Duodenal mucosa (tissue), 2 donors: Measurements from ENCODE around the gene FBXO42.

Experiments used
- H3K27ac ChIP-seq: one replicate; pipeline ENCODE4 v1.7.0; 2013; ENCODE audit warnings: low read depth, low read length
- H3K27me3 ChIP-seq, 2 donors: one replicate each; pipeline ENCODE4 v1.7.0; 2013; ENCODE audit warnings: low read length in 2 of 2, control low read depth in 1 of 2; ENCODE audit not compliant: insufficient read depth in 2 of 2, control insufficient read depth in 1 of 2
- H3K36me3 ChIP-seq, 2 donors: one replicate each; pipeline ENCODE4 v1.7.0; 2013; ENCODE audit warnings: low read length in 2 of 2, control low read depth in 1 of 2; ENCODE audit not compliant: insufficient read depth in 2 of 2, control insufficient read depth in 1 of 2
- H3K4me1 ChIP-seq, 2 donors: one replicate each; pipeline ENCODE4 v1.7.0; 2013; ENCODE audit warnings: low read length in 2 of 2, control low read depth in 1 of 2; ENCODE audit not compliant: insufficient read depth in 2 of 2, control insufficient read depth in 1 of 2
- H3K4me3 ChIP-seq, 2 donors: one replicate each; pipeline ENCODE4 v1.7.0; 2013; ENCODE audit warnings: low read length in 2 of 2, low read depth in 1 of 2
- H3K9ac ChIP-seq, 2 donors: one replicate each; pipeline ENCODE4 v1.7.0; 2013; ENCODE audit warnings: low read length in 2 of 2, low read depth in 1 of 2
- H3K9me3 ChIP-seq, 2 donors: one replicate each; pipeline ENCODE4 v1.7.0; 2013; ENCODE audit warnings: low read length in 2 of 2, control low read depth in 1 of 2; ENCODE audit not compliant: control insufficient read depth in 1 of 2

FBXO42 gene

GRCh38 chr1:16387201-16388188, 35.2 kb upstream of the FBXO42 start:
- Histone ChIP-seq H3K27me3 (no peaks in the 10 kb centered on the region), H3K27ac (no peak overlapping the region), H3K4me3 (peak overlapping the region; percentile 61 to 65), H3K36me3 (no peaks in the 10 kb centered on the region), H3K4me1 (peaks cover 34 to 36% of the 10 kb centered on the region in 2 donors), H3K9ac (peak overlapping the region in 1 of 2 donors; percentile 20), H3K9me3 (no peaks in the 10 kb centered on the region)

DNA sequence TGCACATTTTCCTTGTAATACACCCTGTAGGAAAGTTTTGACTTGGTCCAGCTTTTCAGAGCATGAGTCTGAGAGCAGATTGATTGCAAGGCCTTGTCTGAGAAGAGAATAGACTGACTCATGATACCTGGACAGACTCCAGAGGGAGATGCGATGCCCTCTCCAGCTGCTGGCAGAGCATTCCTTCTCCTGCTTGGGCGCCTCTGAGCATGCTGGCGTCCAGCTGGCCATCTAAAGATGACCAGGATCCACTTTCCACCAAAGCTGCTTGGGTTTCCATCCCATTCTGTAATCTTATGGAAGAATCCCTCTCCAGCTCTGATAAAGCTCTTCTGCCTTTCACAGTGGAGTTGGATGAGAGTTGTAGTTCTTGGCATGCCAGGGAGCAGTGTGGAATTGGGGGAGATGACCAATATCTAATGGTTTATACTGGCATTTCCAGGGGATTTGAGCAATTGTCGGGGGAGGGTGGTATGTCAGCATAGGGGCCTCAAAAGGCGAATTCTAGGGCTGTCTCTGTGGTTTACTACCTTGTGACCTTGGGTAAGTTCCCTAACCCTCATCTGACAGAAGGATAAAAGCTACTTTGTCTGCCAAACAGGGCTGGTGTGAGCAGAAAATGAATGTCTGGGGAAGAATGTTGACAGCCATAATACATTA, 34.3 kb upstream of the FBXO42 start:
- Histone ChIP-seq H3K27ac (no peak overlapping the region), H3K27me3 (no peaks in the 10 kb centered on the region), H3K4me3 (peak overlapping the region in 1 of 2 donors; percentile 61), H3K9me3 (no peaks in the 10 kb centered on the region), H3K4me1 (peaks cover 33 to 36% of the 10 kb centered on the region in 2 donors), H3K36me3 (no peaks in the 10 kb centered on the region), H3K9ac (no peak overlapping the region)

DNA sequence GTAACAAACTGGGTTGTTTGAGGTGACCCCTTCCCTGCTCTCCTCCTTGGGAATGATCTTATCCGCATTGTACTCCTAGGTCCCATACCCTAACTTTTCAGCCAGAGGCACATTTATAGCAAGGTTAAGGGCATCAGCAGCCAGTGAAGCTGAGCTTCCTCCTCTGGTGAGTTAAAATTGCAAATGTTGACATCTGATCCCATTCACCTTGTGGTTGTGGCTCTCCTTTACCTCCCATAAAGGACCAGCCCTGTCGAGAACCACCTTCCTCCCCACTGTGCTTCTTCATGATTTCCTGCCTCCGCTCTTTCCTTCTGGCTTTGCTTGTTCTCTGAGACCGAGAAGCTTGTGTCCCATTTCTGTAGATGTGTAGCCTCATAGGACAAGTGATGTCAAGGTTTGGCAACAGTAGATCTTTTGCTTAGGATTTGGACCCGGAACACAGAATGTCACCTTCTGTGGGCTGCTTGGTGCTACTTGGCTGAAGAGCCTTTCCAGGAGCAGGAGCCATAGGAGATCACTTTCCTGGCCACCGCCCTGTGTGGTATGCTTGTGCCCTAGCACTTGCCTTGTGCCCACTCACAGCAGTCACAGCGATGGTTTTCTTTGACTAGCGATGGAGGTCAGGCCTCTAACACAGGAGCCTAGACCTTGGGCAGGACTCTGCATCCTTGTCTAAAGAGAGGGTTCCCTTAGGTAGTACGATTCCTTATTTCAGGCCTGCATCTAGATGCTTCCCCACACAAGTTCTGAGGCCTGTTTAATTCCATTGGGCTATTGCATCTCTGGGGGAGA, 33.6 kb upstream of the FBXO42 start:
- Histone ChIP-seq H3K36me3 (no peaks in the 10 kb centered on the region), H3K4me1 (peaks cover 30 to 36% of the 10 kb centered on the region in 2 donors), H3K27ac (no peak overlapping the region), H3K4me3 (no peak overlapping the region), H3K9ac (no peak overlapping the region), H3K9me3 (no peaks in the 10 kb centered on the region), H3K27me3 (no peaks in the 10 kb centered on the region)

- Histone ChIP-seq H3K9ac (no peak overlapping the region), H3K36me3 (no peaks in the 10 kb centered on the region), H3K4me1 (peaks cover 34 to 36% of the 10 kb centered on the region in 2 donors), H3K27me3 (no peaks in the 10 kb centered on the region), H3K4me3 (no peak overlapping the region), H3K9me3 (no peaks in the 10 kb centered on the region), H3K27ac (no peak overlapping the region)
Measured at GRCh38 chr1:16383888-16384287, 31.6 kb upstream of the FBXO42 start.

- Histone ChIP-seq H3K36me3 (no peaks in the 10 kb centered on the region), H3K4me1 (peaks cover 17 to 34% of the 10 kb centered on the region in 2 donors), H3K4me3 (no peak overlapping the region), H3K9me3 (no peaks in the 10 kb centered on the region), H3K9ac (no peak overlapping the region), H3K27me3 (no peaks in the 10 kb centered on the region), H3K27ac (no peak overlapping the region)
Measured at GRCh38 chr1:16380868-16381267, 28.6 kb upstream of the FBXO42 start.

- Histone ChIP-seq H3K27ac (no peak overlapping the region), H3K4me3 (no peak overlapping the region), H3K27me3 (no peaks in the 10 kb centered on the region), H3K4me1 (peaks cover 22 to 42% of the 10 kb centered on the region in 2 donors), H3K36me3 (no peaks in the 10 kb centered on the region), H3K9ac (no peak overlapping the region), H3K9me3 (no peaks in the 10 kb centered on the region)
Measured at GRCh38 chr1:16378443-16378842, 26.2 kb upstream of the FBXO42 start.

GRCh38 chr1:16376971-16377370, 24.7 kb upstream of the FBXO42 start:
- Histone ChIP-seq H3K36me3 (no peaks in the 10 kb centered on the region), H3K27me3 (no peaks in the 10 kb centered on the region), H3K9ac (no peak overlapping the region), H3K4me3 (no peak overlapping the region), H3K9me3 (no peaks in the 10 kb centered on the region), H3K27ac (no peak overlapping the region), H3K4me1 (peaks cover 30 to 51% of the 10 kb centered on the region in 2 donors)

- H3K4me1 ChIP-seq: peaks cover 30 to 53% of the 10 kb centered on the region in 2 donors
- peak overlapping the region in 1 of 2 donors; percentile 2 for H3K4me3 ChIP-seq
- no peak overlapping the region for H3K27ac ChIP-seq
- H3K9me3 ChIP-seq: no peaks in the 10 kb centered on the region
- no peaks in the 10 kb centered on the region for H3K36me3 ChIP-seq
- H3K27me3 ChIP-seq: no peaks in the 10 kb centered on the region
- no peak overlapping the region for H3K9ac ChIP-seq
Measured at GRCh38 chr1:16375521-16376340, 23.5 kb upstream of the FBXO42 start.

DNA sequence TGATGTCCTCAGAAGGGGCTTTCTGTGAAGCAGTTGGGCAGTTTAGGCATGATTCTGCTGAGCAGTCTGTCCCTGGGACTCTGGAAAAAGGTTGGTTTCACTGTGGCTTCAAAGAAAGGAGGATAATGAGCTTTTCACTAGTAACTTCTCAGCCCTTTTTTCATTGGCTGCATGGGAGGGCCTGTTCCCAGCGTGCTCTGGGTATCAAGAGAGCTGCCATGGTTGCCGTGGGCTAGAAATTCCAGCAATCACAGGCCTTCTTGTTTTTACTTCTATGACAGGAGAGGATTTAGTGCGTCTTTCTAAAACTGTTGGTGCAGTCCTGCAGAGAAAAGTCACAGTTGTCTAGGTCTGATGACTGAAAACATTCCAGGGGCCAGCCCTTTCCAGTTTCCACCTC, 22.0 kb upstream of the FBXO42 start:
- no peak overlapping the region for H3K4me3 ChIP-seq
- peaks cover 30 to 54% of the 10 kb centered on the region in 2 donors for H3K4me1 ChIP-seq
- H3K9ac ChIP-seq: no peak overlapping the region
- H3K27ac ChIP-seq: no peak overlapping the region
- H3K36me3 ChIP-seq: no peaks in the 10 kb centered on the region
- no peaks in the 10 kb centered on the region for H3K27me3 ChIP-seq
- H3K9me3 ChIP-seq: no peaks in the 10 kb centered on the region
